Vagina (tissue), 2 donors: ENCODE measurements around the gene ABCC1.
"Not testable (repeated sequence)": the region's sequence is repeated elsewhere in the genome, so short reads cannot be mapped to it uniquely, and the experiment has no call there.

Experiments
- POLR2A ChIP-seq, 2 donors: fragments of 450-650 bp; IDR thresholded peaks; one replicate each; pipeline ENCODE4 v1.6.1; 2017; ENCODE audit warnings: antibody characterized with exemption in 2 of 2, mild to moderate bottlenecking in 2 of 2, moderate library complexity in 2 of 2
- POLR2AphosphoS5 ChIP-seq, 2 donors: sonication (generic); formaldehyde crosslinking; IDR thresholded peaks; one replicate each; pipeline ENCODE4 v1.9.0; 2017; ENCODE audit warnings: antibody characterized with exemption in 2 of 2, mild to moderate bottlenecking in 2 of 2, low read depth in 1 of 2; ENCODE audit not compliant: insufficient read depth in 1 of 2
- TF ChIP-seq, protein P1 (sequence below), 3 experiments: fragments of 450-650 bp in 2 of 3; fragments of 200-600 bp in 1 of 3; sonication (generic) in 1 of 3; IDR thresholded peaks; one replicate each; pipeline ENCODE4 v1.5.1; 2017 to 2019; ENCODE audit warnings: antibody characterized with exemption in 3 of 3, mild to moderate bottlenecking in 2 of 3, moderate library complexity in 2 of 3

DNA sequence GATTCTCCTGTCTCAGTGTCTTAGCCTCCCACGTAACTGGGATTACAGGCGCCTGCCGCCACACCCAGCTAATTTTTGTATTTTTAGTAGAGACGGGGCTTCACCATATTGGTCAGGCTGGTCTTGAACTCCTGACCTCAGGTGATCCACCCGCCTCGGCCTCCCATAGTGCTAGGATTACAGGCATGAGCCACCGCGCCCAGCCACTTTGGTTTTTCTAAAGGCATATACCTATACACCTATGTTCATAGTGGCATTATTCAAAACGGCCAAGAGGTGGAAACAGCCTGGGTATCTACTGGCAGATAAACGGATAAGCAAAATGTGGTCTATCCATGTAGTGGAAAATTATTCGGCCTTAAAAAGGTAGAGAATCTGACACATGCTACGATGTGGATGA, 203.6 kb downstream of the ABCC1 start:
- TF ChIP-seq, protein P1, sequence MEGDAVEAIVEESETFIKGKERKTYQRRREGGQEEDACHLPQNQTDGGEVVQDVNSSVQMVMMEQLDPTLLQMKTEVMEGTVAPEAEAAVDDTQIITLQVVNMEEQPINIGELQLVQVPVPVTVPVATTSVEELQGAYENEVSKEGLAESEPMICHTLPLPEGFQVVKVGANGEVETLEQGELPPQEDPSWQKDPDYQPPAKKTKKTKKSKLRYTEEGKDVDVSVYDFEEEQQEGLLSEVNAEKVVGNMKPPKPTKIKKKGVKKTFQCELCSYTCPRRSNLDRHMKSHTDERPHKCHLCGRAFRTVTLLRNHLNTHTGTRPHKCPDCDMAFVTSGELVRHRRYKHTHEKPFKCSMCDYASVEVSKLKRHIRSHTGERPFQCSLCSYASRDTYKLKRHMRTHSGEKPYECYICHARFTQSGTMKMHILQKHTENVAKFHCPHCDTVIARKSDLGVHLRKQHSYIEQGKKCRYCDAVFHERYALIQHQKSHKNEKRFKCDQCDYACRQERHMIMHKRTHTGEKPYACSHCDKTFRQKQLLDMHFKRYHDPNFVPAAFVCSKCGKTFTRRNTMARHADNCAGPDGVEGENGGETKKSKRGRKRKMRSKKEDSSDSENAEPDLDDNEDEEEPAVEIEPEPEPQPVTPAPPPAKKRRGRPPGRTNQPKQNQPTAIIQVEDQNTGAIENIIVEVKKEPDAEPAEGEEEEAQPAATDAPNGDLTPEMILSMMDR (IDR thresholded peaks at IDR 0.05) = not testable (repeated sequence)
- not testable (repeated sequence) for TF ChIP-seq POLR2A (IDR thresholded peaks at IDR 0.05); POLR2AphosphoS5 (IDR thresholded peaks at IDR 0.05; ENCODE audit: insufficient read depth in 1 of 2, low read depth in 1 of 2)
